ENCODE results near the gene POLD1. TPM values are rescaled to one million over a fixed set of nuclear protein-coding genes. Genes with fewer than 3 reads are reported as not detected.
A peak's percentile ranks its signal among the peaks of the same experiment; 100 is the strongest.

POLD1 gene
- total and polyA plus RNA-seq, 4 donors = 5.4 to 27.7 (median 20.1) TPM

- Histone ChIP-seq H3K4me3 (ENCODE audit: low read length in 2 of 2) (no peak overlapping the region), H3K27me3 (ENCODE audit: control insufficient read depth in 1 of 2, insufficient read depth in 2 of 2, low read length in 1 of 2) (no peaks in the 10 kb centered on the region), H3K36me3 (ENCODE audit: control insufficient read depth in 1 of 2, insufficient read depth in 2 of 2, low read length in 1 of 2) (no peaks in the 10 kb centered on the region), H3K9me3 (ENCODE audit: control insufficient read depth, low read length) (no peaks in the 10 kb centered on the region), H3K27ac (ENCODE audit: low read depth in 1 of 2, low read length in 2 of 2) (no peak overlapping the region), H3K4me1 (ENCODE audit: control insufficient read depth in 1 of 2, insufficient read depth in 2 of 2, low read length in 2 of 2) (no peaks in the 10 kb centered on the region)
- intact Hi-C loops (cut with DNase I) = loop anchor here in 1 of 2 donors (5.0 kb wide), 1 partner anchor 101 kb away; no protein-coding TSS in a partner anchor
- DNase-seq = peak in 1 of 2 donors; percentile 6
- ATAC-seq (ENCODE audit: low FRiP score) = no peak
- WGBS, 2 donors = 88 to 89% methylated on average over 6 to 7 of the region's 7 CpGs
These were observed 22.7 kb upstream of the POLD1 start for GRCh38 chr19:50361290-50362029.

GRCh38 chr19:50362030-50362412 lies 22.1 kb upstream of the POLD1 start:
- 80 to 82% methylated on average over 7 of the region's 7 CpGs for WGBS, 2 donors
- no peak overlapping the region for H3K27ac ChIP-seq (ENCODE audit: low read depth in 1 of 2, low read length in 2 of 2)
- ATAC-seq (ENCODE audit: low FRiP score) (no peak), DNase-seq (peak in 1 of 2 donors; percentile 46)
- no peaks in the 10 kb centered on the region for H3K4me1 ChIP-seq (ENCODE audit: control insufficient read depth in 1 of 2, insufficient read depth in 2 of 2, low read length in 2 of 2)
- H3K36me3 ChIP-seq (ENCODE audit: control insufficient read depth in 1 of 2, insufficient read depth in 2 of 2, low read length in 1 of 2) = no peaks in the 10 kb centered on the region
- intact Hi-C loops (cut with DNase I) = loop anchor here in 1 of 2 donors (5.0 kb wide), 1 partner anchor 100 kb away; no protein-coding TSS in a partner anchor
- no peaks in the 10 kb centered on the region for H3K9me3 ChIP-seq (ENCODE audit: control insufficient read depth, low read length)
- no peaks in the 10 kb centered on the region for H3K27me3 ChIP-seq (ENCODE audit: control insufficient read depth in 1 of 2, insufficient read depth in 2 of 2, low read length in 1 of 2)
- H3K4me3 ChIP-seq (ENCODE audit: low read length in 2 of 2) = no peak overlapping the region

GRCh38 chr19:50362656-50363424 lies 21.3 kb upstream of the POLD1 start:
- ATAC-seq (ENCODE audit: low FRiP score) (no peak), DNase-seq (peak in 1 of 2 donors; percentile 15)
- H3K4me3 ChIP-seq (ENCODE audit: low read length in 2 of 2) = no peak overlapping the region
- H3K36me3 ChIP-seq (ENCODE audit: control insufficient read depth in 1 of 2, insufficient read depth in 2 of 2, low read length in 1 of 2) = no peaks in the 10 kb centered on the region
- H3K27ac ChIP-seq (ENCODE audit: low read depth in 1 of 2, low read length in 2 of 2) = no peak overlapping the region
- intact Hi-C loops (cut with DNase I) = loop anchor here in 1 of 2 donors (5.0 kb wide), 1 partner anchor 99 kb away; no protein-coding TSS in a partner anchor
- no peaks in the 10 kb centered on the region for H3K9me3 ChIP-seq (ENCODE audit: control insufficient read depth, low read length)
- no peaks in the 10 kb centered on the region for H3K4me1 ChIP-seq (ENCODE audit: control insufficient read depth in 1 of 2, insufficient read depth in 2 of 2, low read length in 2 of 2)
- no peaks in the 10 kb centered on the region for H3K27me3 ChIP-seq (ENCODE audit: control insufficient read depth in 1 of 2, insufficient read depth in 2 of 2, low read length in 1 of 2)
- WGBS, 2 donors = 60 to 62% methylated on average over 11 of the region's 11 CpGs

GRCh38 chr19:50365434-50366306 lies 18.5 kb upstream of the POLD1 start, which contains the start of gene NAPSA:
NAPSA (minus strand) TSS chr19:50365639; CDS start chr19:50365621, 18 bp downstream.
- Histone ChIP-seq H3K4me3 (ENCODE audit: low read length in 2 of 2) (no peak within 1 kb of the TSS), H3K27ac (ENCODE audit: low read depth in 1 of 2, low read length in 2 of 2) (no peak within 1 kb of the TSS), H3K9me3 (ENCODE audit: control insufficient read depth, low read length) (no peaks in the 10 kb centered on the region), H3K36me3 (ENCODE audit: control insufficient read depth in 1 of 2, insufficient read depth in 2 of 2, low read length in 1 of 2) (no peaks in the 10 kb centered on the region), H3K4me1 (ENCODE audit: control insufficient read depth in 1 of 2, insufficient read depth in 2 of 2, low read length in 2 of 2) (no peaks in the 10 kb centered on the region), H3K27me3 (ENCODE audit: control insufficient read depth in 1 of 2, insufficient read depth in 2 of 2, low read length in 1 of 2) (no peaks in the 10 kb centered on the region)
- ATAC-seq (ENCODE audit: low FRiP score) (no peak), DNase-seq (no peak)
- WGBS, 2 donors = 82 to 83% methylated on average over 11 of the region's 11 CpGs
- intact Hi-C loops (cut with DNase I) = loop anchor here in 1 of 2 donors (2.0 kb wide), 1 partner anchor 49 kb away; no protein-coding TSS in a partner anchor

- intact Hi-C loops (cut with DNase I) = loop anchor here in 1 of 2 donors (2.0 kb wide), 1 partner anchor 46 kb away; no protein-coding TSS in a partner anchor
- H3K4me1 ChIP-seq (ENCODE audit: control insufficient read depth in 1 of 2, insufficient read depth in 2 of 2, low read length in 2 of 2) = no peaks in the 10 kb centered on the region
- peak; percentile 96 for ATAC-seq (ENCODE audit: low FRiP score)
- H3K4me3 ChIP-seq (ENCODE audit: low read length in 2 of 2) = peak overlapping the region; percentile 48 to 60
- DNase-seq = peak; percentile 89 to 92
- H3K9me3 ChIP-seq (ENCODE audit: control insufficient read depth, low read length) = no peaks in the 10 kb centered on the region
- no peaks in the 10 kb centered on the region for H3K27me3 ChIP-seq (ENCODE audit: control insufficient read depth in 1 of 2, insufficient read depth in 2 of 2, low read length in 1 of 2)
- peak overlapping the region in 1 of 2 donors; percentile 70 for H3K27ac ChIP-seq (ENCODE audit: low read depth in 1 of 2, low read length in 2 of 2)
- H3K36me3 ChIP-seq (ENCODE audit: control insufficient read depth in 1 of 2, insufficient read depth in 2 of 2, low read length in 1 of 2) = no peaks in the 10 kb centered on the region
- WGBS, 2 donors = 5 to 12% methylated on average over 34 of the region's 34 CpGs
These were observed 15.2 kb upstream of the POLD1 start for GRCh38 chr19:50368649-50369570.

GRCh38 chr19:50371914-50372475 lies 12.2 kb upstream of the POLD1 start:
- DNase-seq = no peak
- Histone ChIP-seq H3K36me3 (ENCODE audit: control insufficient read depth in 1 of 2, insufficient read depth in 2 of 2, low read length in 1 of 2) (no peaks in the 10 kb centered on the region), H3K4me3 (ENCODE audit: low read length in 2 of 2) (no peak overlapping the region), H3K27ac (ENCODE audit: low read depth in 1 of 2, low read length in 2 of 2) (no peak overlapping the region), H3K4me1 (ENCODE audit: control insufficient read depth in 1 of 2, insufficient read depth in 2 of 2, low read length in 2 of 2) (no peaks in the 10 kb centered on the region), H3K9me3 (ENCODE audit: control insufficient read depth, low read length) (no peaks in the 10 kb centered on the region), H3K27me3 (ENCODE audit: control insufficient read depth in 1 of 2, insufficient read depth in 2 of 2, low read length in 1 of 2) (no peaks in the 10 kb centered on the region)
- WGBS, 2 donors = 78 to 80% methylated on average over 10 of the region's 10 CpGs
- intact Hi-C loops (cut with DNase I) = no loop called here
- no peak for ATAC-seq (ENCODE audit: low FRiP score)

- H3K27me3 ChIP-seq (ENCODE audit: control insufficient read depth in 1 of 2, insufficient read depth in 2 of 2, low read length in 1 of 2) = no peaks in the 10 kb centered on the region
- H3K4me3 ChIP-seq (ENCODE audit: low read length in 2 of 2) = peak within 1 kb of the TSS; percentile 89 to 91
- WGBS, 2 donors = 1% methylated on average over 55 to 67 of the region's 67 CpGs
- H3K4me1 ChIP-seq (ENCODE audit: control insufficient read depth in 1 of 2, insufficient read depth in 2 of 2, low read length in 2 of 2) = no peaks in the 10 kb centered on the region
- peak within 1 kb of the TSS; percentile 92 to 93 for H3K27ac ChIP-seq (ENCODE audit: low read depth in 1 of 2, low read length in 2 of 2)
- no peaks in the 10 kb centered on the region for H3K9me3 ChIP-seq (ENCODE audit: control insufficient read depth, low read length)
- peak; percentile 96 to 98 for DNase-seq
- ATAC-seq (ENCODE audit: low FRiP score) = peak; percentile 96
- intact Hi-C loops (cut with DNase I) = no loop called here
- H3K36me3 ChIP-seq (ENCODE audit: control insufficient read depth in 1 of 2, insufficient read depth in 2 of 2, low read length in 1 of 2) = peaks cover 0 to 14% of the 10 kb centered on the region in 2 donors
These were observed 7.7 kb upstream of the POLD1 start, which contains the start of gene NR1H2 for GRCh38 chr19:50376166-50377050. NR1H2 (plus strand) TSS chr19:50376457; CDS start chr19:50377606, 1,149 bp downstream.

Measured in aorta (tissue), 5 donors.